Common myeloid progenitor, CD34-positive (primary cell): Measurements from ENCODE around the gene NEU2. TPM values are rescaled to one million over a fixed set of nuclear protein-coding genes. Genes with fewer than 3 reads are reported as not detected.

ENCODE experiments used
- CTCF ChIA-PET: fragments of 350-600 bp; sonication (Branson Sonifier 250); formaldehyde crosslinking; loops from one replicate; lab custom pipeline; 2021; ENCODE audit warnings: antibody characterized with exemption; lab: Charles Lee
- POLR2A ChIA-PET: fragments of 350-600 bp; sonication (Branson Sonifier 250); formaldehyde crosslinking; loops from one replicate; lab custom pipeline; 2021; ENCODE audit warnings: antibody characterized with exemption; lab: Charles Lee
- DNase-seq, 3 donors: peaks; one replicate each; pipeline versions ENCODE4 v3.0.0 to v3.0.0-alpha.2; 2013
- H3K27ac ChIP-seq, 2 experiments: 1 replicate in 1 of 2; 2 replicates in 1 of 2; pipeline ENCODE4 v1.7.0; 2013; ENCODE audit warnings: inconsistent platforms in 2 of 2, low read length in 2 of 2, mild to moderate bottlenecking in 2 of 2, low read depth in 1 of 2, moderate library complexity in 1 of 2; ENCODE audit not compliant: severe bottlenecking in 2 of 2, insufficient read depth in 1 of 2, poor library complexity in 1 of 2
- H3K27me3 ChIP-seq, 5 experiments: replicated peaks in 2 of 5; 1 replicate in 3 of 5; 2 replicates in 2 of 5; pipeline versions ENCODE4 v1.6.1 to v1.7.0; 2013; ENCODE audit warnings: low read length in 4 of 5, mild to moderate bottlenecking in 2 of 5, moderate library complexity in 2 of 5, inconsistent platforms in 1 of 5; ENCODE audit not compliant: insufficient read depth in 5 of 5, control insufficient read depth in 4 of 5
- H3K36me3 ChIP-seq, 4 experiments: 1 replicate in 2 of 4; 2 replicates in 2 of 4; pipeline versions ENCODE4 v1.6.1 to v1.7.0; 2013; ENCODE audit warnings: low read length in 3 of 4, control low read depth in 1 of 4, mild to moderate bottlenecking in 1 of 4; ENCODE audit not compliant: control insufficient read depth in 4 of 4, insufficient read depth in 4 of 4
- H3K4me1 ChIP-seq, 4 experiments: 1 replicate in 3 of 4; 2 replicates in 1 of 4; pipeline versions ENCODE4 v1.6.1 to v1.7.1; 2013; ENCODE audit warnings: low read length in 3 of 4, mild to moderate bottlenecking in 3 of 4, control low read depth in 1 of 4, inconsistent platforms in 1 of 4, moderate library complexity in 1 of 4; ENCODE audit not compliant: control insufficient read depth in 4 of 4, insufficient read depth in 4 of 4; ENCODE audit errors: control extremely low read depth in 1 of 4
- H3K4me3 ChIP-seq, 7 experiments: 1 replicate in 4 of 7; 2 replicates in 3 of 7; pipeline versions ENCODE4 v1.5.1 to v1.7.0; 2013; ENCODE audit warnings: mild to moderate bottlenecking in 7 of 7, low read length in 6 of 7, moderate library complexity in 6 of 7, inconsistent platforms in 2 of 7, low read depth in 2 of 7, control low read depth in 1 of 7; ENCODE audit not compliant: insufficient read depth in 4 of 7, control insufficient read depth in 1 of 7; ENCODE audit errors: extremely low read depth in 1 of 7
- H3K9me3 ChIP-seq, 5 experiments: 1 replicate in 4 of 5; 2 replicates in 1 of 5; pipeline versions ENCODE4 v1.6.1 to v1.7.1; 2013; ENCODE audit warnings: low read length in 4 of 5, mild to moderate bottlenecking in 2 of 5, inconsistent platforms in 1 of 5, low read depth in 1 of 5, moderate library complexity in 1 of 5; ENCODE audit not compliant: control insufficient read depth in 4 of 5, insufficient read depth in 2 of 5; ENCODE audit errors: control extremely low read depth in 1 of 5
- WGBS: methylation state at CpG from one replicate; pipeline ENCODE4 v1.1.5; 2013; ENCODE audit not compliant: insufficient coverage; 5-methylcytosine and 5-hydroxymethylcytosine counted together
- polyA plus RNA-seq: library from polyadenylated mRNA; unstranded; fragments of 120-200 nt; gene quantifications from one replicate; pipeline ENCODE4 v1.2.1, GENCODE V29; 2013

NEU2 gene
- not detected for polyA plus RNA-seq

DNA sequence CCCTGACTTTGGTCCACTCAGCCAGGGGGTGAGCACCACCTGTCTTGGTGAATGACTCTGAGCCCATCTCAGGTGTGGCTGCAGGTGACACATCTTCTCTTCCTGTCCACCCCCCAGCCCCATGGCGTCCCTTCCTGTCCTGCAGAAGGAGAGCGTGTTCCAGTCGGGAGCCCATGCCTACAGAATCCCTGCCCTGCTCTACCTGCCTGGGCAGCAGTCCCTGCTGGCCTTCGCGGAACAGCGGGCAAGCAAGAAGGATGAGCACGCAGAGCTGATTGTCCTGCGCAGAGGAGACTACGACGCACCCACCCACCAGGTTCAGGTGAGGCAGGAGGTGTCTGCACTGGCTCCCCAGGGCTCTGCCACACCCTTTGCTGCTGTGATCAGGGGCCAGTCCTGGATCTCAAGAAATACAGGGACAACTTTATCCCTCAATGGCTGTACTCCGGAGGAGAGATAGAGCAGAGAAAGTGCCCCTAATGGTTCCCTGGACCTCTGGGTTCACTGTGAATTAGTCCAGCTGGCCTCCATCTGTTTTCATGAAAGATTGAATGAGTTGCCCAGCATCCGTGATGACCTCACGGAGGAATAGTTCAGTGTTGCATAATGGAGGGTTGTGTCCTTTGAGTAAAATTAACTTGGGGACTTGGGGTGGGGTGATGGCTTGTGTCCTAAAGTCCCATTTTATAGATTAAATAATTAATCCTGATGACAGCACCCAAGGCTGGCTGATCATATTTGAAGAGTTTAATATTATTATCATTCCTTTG, at the start of gene NEU2:
NEU2 (plus strand) TSS at position 122 of the 770 bp plus-strand sequence; CDS start at position 122, 0 bp downstream.
- no peak within 1 kb of the TSS for H3K27ac ChIP-seq
- 98% methylated on average over 11 of the region's 13 CpGs for WGBS
- H3K4me1 ChIP-seq: no peaks in the 10 kb centered on the region
- H3K9me3 ChIP-seq: no peaks in the 10 kb centered on the region
- no peaks in the 10 kb centered on the region for H3K36me3 ChIP-seq
- ChIA-PET POLR2A (no interaction called here), CTCF (interaction anchor here (1.1 to 1.7 kb wide), 3 partner anchors 9 to 179 kb away, joined by 3 to 6 read pairs (median 3); no protein-coding TSS in a partner anchor)
- H3K4me3 ChIP-seq: no peak within 1 kb of the TSS
- no peaks in the 10 kb centered on the region for H3K27me3 ChIP-seq
- DNase-seq: no peak

DNA sequence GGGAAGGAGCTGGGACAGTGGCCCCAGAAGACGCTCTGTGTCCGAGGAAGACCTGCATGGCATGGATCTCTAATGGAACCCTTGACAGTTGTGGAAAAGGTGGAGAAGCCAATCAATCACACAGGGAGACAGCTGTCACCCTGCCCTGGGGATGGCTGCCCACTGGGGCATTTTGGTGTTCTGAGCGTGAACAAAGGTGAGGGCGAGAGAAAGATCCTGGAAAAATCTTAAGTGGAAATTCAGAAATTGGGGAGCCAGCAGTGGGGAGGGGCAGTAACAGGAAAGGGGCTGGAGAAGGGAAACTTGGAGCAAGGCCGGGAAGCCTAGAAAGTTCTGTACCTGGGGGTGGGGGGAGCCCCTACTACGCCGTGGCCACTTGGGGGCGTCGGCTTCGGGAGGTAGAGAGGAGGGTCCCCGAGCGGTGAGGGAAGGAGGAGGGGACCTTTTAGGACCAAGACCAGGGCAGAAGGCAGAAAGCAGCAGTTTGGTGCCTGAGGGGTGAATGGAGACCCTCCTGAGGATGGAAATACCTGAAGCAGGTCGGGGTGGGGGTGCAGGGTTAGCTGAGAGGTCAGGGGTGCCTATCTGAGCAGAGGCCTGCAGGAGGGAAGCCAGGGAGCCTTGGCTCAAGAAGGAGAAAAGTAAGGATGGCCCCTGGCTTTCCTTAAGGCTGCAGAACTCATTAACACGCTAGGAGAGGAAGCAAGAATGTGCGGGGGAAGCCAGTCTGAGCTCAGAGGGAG, 49.4 kb upstream of the NEU2 start:
- no peak overlapping the region for H3K4me3 ChIP-seq
- H3K36me3 ChIP-seq: no peaks in the 10 kb centered on the region
- CTCF ChIA-PET: interaction anchor here (1.3 kb wide), 1 partner anchor 57 kb away, joined by 3 read pairs; no protein-coding TSS in a partner anchor
- WGBS: 75% methylated on average over 15 of the region's 15 CpGs
- no peak for DNase-seq
- H3K27ac ChIP-seq: no peak overlapping the region
- POLR2A ChIA-PET: no interaction called here
- H3K27me3 ChIP-seq: peaks cover 0 to 2% (median 0%) of the 10 kb centered on the region in 5 experiments
- peaks cover 0 to 2% (median 0%) of the 10 kb centered on the region in 4 experiments for H3K4me1 ChIP-seq
- peaks cover 0 to 3% (median 0%) of the 10 kb centered on the region in 5 experiments for H3K9me3 ChIP-seq

DNA sequence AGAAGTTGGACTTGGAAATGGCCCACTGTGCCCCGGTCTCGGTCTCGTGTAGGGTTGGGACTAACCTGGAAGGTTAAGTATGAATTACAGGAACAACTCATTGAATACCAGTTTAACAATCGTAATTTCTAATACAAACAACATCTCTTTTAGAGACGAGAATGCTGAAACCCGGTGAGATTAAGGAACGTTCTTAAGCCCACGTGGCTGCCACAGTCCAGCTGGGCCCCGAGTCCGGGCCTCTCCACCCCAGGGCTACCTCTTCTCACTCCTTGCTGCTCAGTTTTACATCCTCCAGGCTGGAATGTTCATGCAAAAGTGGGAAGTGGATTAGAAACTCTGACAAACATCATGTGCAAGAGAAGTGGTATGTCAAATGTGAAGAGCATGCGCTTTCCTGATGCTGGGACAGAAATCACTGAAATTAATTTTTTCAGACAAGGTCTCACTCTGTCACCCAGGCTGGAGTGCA, 48.8 kb upstream of the NEU2 start:
- peaks cover 0 to 2% (median 0%) of the 10 kb centered on the region in 4 experiments for H3K4me1 ChIP-seq
- H3K4me3 ChIP-seq: no peak overlapping the region
- 100% methylated on average over 9 of the region's 11 CpGs for WGBS
- H3K9me3 ChIP-seq: peaks cover 0 to 3% (median 0%) of the 10 kb centered on the region in 5 experiments
- H3K27me3 ChIP-seq: peaks cover 0 to 2% (median 0%) of the 10 kb centered on the region in 5 experiments
- ChIA-PET POLR2A (no interaction called here), CTCF (interaction anchor here (1.3 kb wide), 1 partner anchor 58 kb away, joined by 3 read pairs; no protein-coding TSS in a partner anchor)
- no peak for DNase-seq
- H3K27ac ChIP-seq: no peak overlapping the region
- no peaks in the 10 kb centered on the region for H3K36me3 ChIP-seq

DNA sequence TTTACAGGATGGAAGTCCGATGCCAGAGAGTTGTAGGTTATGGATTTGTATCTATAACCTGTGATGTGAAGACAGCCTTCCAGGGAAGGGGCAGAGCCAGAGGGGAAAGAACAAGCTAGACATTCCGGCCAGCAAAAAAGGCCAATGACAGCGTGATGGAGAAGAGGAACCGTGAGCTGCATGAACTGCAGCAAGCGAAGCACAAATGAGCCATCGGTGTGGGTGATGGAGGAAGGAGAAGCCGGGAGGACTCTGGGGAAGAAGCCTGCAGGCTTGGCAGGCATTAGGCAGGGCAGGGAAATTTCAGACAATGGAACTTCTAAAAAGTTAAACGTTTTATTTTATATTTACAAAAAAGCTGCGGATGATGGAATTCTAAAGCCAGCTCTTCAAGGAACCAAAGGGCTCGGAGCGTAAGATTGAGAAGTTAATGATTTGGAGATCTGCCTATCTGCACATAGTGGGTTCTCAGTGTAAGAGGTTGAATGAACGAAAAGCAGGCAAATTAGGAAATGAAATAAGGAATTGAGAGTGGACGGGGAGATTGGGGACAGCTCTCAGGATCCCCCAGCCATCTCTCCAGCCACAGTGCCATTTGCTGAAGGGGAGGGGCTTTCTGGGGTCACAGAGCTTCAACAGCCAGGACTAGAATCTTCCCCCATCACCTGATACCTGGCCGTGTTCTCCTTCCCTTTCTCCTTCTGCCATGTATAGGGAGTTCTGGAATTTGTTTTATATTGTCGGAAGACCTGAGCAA, 47.8 kb upstream of the NEU2 start:
- Histone ChIP-seq H3K4me1 (peaks cover 0 to 2% (median 0%) of the 10 kb centered on the region in 4 experiments), H3K27me3 (peaks cover 0 to 2% (median 0%) of the 10 kb centered on the region in 5 experiments), H3K4me3 (no peak overlapping the region), H3K9me3 (peaks cover 0 to 3% (median 0%) of the 10 kb centered on the region in 5 experiments), H3K36me3 (no peaks in the 10 kb centered on the region), H3K27ac (no peak overlapping the region)
- ChIA-PET CTCF (interaction anchor here (1.3 kb wide), 1 partner anchor 59 kb away, joined by 3 read pairs; no protein-coding TSS in a partner anchor), POLR2A (no interaction called here)
- WGBS: 97% methylated on average over 11 of the region's 15 CpGs
- DNase-seq: no peak

DNA sequence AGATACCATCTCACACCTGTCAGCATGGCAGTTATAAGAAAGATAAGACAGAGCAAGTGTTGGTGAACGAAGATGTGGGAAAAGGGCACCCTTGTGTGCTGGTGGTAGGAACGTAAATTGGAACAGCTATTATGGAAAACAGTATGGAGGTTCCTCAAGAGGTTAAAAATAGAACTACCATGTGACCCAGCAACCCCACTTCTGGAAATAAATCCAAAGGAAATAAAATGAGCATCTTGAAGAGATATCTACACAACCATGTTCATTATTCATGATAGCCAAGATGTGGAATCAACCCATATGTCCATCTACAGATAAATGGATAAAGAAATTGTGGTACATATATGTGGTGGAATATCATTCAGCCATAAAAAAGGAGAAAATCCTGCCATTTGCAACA, 46.3 kb upstream of the NEU2 start:
- WGBS: no CpG with 5 or more reads among the region's 2 CpGs
- Histone ChIP-seq H3K27me3 (peaks cover 0 to 2% (median 0%) of the 10 kb centered on the region in 5 experiments), H3K4me3 (no peak overlapping the region), H3K4me1 (peaks cover 0 to 2% (median 0%) of the 10 kb centered on the region in 4 experiments), H3K36me3 (no peaks in the 10 kb centered on the region), H3K9me3 (peaks cover 0 to 3% (median 0%) of the 10 kb centered on the region in 5 experiments), H3K27ac (no peak overlapping the region)
- POLR2A ChIA-PET: no interaction called here
- no peak for DNase-seq
- CTCF ChIA-PET: interaction anchor here (1.0 kb wide), 1 partner anchor 13 kb away, joined by 3 read pairs; no protein-coding TSS in a partner anchor

DNA sequence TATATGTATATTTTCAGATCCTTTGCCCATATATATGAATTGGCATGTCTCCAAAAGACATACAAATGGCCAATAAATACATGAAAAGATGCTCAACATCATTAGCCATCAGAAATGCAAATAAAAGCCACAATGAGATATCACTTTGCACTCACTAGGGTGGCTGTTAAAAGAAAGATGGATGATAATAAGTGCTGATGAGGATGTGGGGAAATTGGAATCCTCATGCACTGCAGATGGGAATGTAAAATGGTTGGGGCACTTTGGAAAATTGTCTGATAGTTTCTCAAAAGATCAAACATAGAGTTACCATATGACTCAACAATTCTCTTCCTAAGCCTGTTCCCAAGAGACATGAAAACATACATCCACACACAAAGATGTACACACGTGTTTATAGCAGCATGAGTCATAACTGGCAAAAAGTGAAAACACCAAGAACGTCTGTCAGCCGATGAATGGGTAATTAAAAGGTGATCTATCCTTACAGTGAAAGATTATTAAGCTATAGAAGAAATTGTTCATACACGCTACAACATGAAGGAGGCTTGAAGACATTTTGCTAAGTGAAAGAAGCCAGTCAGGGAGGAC, 39.1 kb upstream of the NEU2 start:
- Histone ChIP-seq H3K4me1 (no peaks in the 10 kb centered on the region), H3K27ac (no peak overlapping the region), H3K36me3 (no peaks in the 10 kb centered on the region), H3K4me3 (no peak overlapping the region), H3K27me3 (no peaks in the 10 kb centered on the region), H3K9me3 (peaks cover 0 to 3% (median 0%) of the 10 kb centered on the region in 5 experiments)
- ChIA-PET POLR2A (no interaction called here), CTCF (no interaction called here)
- WGBS: 100% methylated on average over 3 of the region's 4 CpGs
- DNase-seq: no peak
